Right forelimb (tissue), 1 donor: Measurements from ENCODE around the gene FBXW8.

ENCODE experiments used
- DNase-seq: peaks from one replicate; pipeline ENCODE4 v3.0.0-alpha.2; 2018

FBXW8 gene

DNA sequence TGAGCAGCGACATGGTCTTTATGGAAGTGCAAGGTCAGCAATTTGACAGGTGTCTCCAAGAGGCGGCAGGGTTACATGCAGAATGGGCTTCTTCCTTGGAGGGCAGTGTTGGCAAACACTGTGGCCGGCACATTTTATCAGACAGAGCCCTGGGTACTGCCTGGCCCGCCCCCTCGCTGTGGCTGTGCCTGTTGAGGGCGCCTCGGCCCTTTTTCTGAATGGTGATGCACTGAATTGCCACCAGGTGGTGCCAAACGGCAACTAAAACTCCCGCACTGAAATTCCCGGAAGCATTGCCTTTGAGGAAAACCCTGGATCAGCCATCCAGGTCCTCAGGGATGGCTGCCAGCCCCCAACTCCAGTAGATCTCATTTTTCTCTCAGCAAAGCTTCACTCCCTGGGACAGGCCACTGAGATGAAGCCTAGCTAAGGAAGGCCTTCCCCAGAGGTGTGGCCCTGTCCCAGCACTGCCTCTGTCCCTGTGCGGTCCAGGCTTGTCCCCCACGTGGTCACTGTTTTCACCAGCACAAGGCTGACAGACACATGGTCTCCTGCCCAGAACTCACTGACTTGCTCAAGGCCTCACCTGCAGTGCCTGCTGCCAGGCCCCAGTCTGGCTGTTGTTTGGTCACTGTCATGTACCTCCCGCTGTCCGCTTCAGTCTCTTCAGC is 114.9 kb downstream of the FBXW8 start:
- DNase-seq, result peak; percentile 84

DNA sequence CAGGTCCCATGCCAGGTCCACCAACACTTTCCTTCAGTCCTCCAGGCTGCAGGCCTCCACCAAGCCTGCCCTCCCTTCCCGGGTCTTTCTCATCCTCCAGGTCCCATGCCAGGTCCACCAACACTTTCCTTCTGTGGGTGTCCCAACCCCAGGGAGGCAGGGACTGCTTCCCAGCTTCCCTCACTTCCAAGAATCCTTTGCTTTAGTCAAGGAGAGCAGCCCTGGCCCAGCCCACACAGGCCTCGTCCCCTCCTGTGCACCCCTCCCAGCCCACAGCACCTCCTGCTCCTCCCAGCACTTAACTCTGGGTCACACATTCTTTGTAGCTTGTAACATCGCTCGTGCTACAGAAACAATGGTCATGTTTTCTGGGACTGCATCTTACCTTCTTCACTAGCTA is 115.6 kb downstream of the FBXW8 start:
- DNase-seq, result no peak

DNA sequence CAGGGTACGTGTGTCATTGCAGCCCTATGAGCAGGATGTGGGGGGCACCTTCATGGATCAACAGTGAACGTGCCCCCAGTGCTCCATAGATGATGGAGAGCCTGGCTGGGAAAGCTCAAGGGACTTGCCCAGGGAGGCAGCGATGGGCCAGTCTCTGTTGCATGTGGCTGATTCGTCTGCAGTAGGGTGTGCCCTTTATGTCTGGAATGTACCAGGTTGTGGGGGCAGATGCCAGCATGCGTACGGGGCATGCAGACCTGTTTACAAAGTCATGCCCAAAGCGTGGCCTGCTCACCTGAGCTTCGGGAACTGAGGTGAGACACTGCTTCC is 116.1 kb downstream of the FBXW8 start:
- no peak for DNase-seq

DNA sequence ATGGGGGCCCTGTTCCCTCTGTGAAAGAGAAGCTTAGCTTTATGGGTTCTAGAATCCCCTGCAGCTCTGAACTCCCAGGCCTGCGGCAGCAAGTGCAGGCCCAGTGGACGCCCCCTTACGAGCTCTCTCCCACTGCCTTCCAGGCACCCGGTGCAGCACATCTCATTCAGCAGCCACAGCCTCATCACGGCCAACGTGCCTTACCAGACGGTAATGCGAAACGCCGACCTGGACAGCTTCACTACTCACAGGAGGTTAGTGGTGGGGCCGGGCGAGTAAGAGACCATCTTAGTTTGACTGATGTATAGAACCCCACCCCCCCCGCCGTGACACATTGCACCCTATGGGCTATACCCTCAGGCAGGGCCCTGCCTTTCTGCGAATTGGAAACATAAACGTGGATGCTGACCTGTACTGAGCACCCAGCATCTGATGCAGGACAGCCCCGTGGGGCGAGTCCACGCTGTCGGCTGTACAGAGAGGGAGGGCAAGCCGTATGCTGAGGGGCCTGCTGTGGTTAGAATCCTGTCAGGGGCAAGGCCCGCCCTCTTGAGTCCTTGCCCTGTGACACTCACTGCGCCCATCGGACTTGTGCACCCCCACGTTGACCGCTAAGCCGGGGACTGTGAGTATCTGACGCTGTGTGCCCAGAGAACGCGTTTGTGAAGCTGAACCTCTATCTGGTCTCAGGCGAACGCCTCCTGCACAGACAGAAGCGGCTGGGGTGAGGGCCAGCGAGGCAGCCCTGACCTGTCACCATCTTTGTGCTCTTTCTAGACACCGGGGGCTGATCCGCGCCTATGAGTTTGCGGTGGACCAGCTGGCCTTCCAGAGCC is 116.7 kb downstream of the FBXW8 start:
- no peak for DNase-seq

DNA sequence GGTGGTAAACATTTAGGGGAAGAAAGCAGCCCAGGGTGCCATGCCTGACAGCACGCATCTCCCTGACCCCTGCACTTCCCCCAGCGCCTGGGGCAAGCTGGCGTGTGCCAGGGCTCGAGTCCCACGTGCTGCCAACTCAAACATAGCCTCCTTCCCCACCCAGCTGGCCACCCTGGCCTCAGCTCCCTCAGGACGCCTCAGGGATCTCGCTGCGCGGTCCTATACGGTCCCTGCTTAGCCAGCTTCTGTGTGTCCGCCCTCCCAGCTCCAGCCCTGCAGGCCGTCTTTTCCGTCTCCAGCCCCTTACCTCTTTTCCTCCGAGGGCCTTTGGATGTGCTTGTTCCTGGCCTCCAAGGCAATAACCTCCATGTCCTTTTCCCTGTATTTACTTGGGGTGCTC is 117.5 kb downstream of the FBXW8 start:
- DNase-seq, result peak; percentile 28

DNA sequence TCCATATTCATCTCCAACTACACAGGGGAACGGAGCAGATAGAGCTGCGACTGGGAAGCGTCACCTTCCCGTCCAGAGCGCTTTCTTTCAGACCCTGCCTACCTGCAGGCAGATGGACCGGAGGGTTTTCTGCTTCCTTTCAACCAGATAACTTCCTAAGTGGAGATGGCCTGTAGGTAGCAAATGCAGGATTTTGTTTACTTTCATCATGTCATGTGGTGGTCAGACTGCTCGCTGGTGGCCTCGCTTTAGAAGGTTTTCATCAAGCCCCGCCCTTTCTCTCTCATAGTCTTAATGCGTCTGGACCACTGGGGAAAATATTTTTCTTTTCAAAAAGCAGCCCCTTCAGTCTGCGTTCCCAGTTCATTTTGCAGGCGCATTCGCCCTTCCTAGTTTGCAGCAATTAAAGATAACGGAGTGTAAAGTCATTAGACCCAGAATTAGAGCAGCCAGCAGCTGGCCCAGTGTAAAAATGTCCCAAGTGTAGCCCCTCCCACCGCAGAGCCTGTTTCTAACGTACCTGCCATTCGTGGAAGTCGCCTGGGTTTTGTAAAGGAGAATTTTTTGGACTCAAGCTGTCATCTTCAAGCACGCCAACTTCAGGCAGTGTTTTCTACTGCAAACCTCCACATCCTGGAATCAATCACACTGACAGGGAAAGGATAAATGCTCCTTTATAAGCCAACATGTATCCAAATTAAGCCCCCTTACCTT is 119.6 kb downstream of the FBXW8 start:
- peak; percentile 26 for DNase-seq

DNA sequence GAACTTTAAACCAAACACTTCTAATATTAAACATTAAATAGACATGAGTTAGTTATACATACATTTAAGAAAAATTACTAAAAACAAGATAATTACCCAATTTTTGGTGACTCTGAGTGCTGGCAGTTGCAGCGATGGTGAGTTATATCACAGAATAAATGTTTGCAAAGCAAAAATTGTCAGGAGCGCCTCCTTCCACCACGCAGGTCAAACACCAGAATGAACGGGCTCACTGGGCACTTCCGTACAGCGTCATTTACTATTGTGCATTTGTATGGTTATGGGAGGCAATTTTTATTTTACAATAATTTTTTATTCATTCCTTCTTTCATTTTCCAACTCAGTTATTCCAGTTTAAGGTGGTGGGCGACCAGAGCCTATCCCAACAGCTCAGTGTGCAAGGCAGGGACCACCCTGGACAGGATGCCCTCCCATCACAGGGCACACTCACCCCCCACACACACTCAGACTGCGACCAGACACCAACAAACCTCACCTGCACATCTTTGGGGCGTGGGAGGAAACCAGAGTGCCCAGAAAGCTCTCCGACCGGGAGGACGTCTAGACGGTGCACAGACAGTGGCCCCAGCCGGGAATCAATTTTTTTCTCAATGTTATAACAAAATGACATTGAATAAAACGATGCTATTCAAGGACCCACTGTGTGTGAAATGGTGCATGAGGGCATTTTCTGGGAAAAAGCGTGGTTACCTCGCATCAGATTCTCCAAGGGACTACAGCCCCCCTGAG is 121.3 kb downstream of the FBXW8 start:
- DNase-seq, result peak; percentile 24

DNA sequence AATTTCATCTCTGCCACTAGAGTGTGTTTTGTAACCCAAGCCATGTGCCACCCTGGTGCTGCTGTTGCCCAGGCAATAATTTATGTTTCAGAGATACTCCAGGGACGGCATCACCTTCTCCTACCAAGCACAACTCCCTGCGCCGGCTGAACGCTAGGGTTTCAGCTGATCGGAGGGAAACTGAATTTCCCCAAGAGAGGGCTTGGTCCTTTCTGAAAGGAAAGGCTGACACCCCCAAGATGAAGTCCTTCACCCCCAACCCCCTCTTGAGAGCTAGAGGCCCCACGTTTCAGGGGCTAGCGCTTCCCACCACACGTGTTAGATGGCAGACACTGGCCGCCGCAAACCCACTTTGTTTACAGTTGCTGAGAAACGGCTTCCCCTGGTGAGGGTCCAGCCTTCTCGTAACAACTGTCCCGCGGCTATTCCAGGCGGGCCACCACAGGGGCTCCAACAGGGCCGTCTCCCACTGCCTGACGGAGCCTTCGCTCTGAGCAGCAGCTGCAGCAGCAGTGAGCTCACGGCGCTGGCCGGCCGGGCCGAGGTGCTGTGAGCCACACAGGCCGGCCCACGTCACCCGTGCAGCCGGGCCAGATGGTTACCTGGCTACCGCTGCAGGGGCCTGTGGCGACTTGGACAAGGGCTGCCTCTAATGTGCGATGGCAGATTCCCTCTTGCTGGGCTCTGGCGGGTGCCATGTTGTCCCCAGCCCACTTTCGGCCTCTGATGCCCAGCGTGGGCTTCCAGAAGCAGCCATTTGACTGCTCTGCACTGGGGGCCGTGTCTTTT is 122.0 kb downstream of the FBXW8 start:
- peak; percentile 68 for DNase-seq

DNA sequence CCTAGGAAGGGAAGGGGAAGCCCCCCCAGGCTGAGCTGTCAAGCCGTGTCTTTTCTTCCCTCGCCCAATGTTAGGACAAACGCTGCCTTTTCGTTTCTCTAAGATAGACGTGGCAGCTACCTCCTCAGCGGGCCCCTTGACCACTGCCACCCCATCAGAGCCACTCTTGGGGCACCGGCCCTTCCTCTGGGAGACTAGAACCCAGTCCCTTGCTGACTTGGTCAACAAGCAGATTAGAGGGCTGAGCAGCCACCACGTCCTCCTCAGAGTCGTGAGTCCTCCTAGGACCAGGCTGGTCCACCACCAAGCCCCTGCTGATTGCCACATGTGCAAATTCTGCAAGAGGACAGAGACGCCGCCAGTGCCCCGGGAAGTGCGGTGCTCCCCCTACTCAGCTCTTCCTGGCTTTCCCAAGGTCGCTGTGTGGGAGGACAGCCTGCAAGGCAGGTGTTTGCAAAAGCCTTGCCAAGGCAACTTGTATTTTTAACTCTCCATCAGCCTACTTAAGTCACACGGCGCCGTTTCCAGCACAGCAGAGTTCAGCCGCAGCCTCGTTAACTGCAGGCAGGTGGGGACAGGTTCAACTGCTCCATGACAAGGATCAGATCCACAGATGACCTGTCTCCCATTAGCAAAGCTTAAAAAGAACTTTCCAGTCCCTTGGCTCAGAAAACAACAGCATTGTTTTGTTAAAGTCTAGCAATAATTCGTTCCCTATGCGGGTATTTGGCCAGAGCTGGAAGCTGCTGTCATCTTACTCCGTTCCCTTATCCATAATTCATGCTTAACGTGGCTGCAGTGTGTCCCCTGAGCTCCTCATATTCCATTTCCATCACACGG is 122.9 kb downstream of the FBXW8 start:
- DNase-seq, result no peak

DNA sequence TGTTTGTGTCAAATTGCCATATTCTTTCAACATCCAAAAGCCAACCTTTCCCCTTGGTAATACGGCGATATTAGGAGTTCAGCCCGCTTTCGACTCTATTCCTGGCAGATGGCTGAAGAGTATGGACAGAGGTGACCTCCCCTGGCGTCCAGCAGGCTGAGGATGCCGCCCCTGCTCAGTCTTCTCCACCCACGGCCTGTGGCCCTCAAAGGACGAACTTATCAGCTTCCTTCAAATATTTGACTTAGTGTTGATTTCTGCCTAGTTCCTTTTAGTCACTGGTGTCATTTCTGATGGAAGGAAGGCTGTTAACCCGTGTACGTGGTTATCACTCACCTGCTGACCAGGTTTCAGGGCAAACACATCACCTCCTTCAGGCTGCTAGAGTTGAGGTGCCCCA is 123.5 kb downstream of the FBXW8 start:
- DNase-seq, result no peak

DNA sequence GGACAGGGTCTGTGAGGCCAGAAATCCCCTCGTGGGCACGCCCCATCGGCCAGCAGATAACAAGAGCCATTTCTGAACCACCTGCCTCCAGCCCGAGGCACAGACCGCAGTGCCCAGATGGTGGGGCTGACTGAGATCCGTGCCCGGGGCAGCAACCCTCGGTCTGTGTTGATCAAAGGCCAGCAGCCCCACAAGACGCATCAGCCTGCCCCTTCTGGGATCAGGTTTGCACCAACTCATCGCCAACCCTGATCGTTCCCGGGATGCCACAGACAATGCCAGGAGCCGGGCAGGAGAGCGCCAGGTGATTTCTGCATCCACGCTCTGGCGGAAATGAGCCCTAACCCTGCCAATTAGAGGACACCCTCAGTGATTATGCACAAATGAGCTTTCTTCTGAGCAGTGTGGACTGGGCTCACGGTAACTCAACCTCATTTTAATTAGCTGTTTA is 124.0 kb downstream of the FBXW8 start:
- DNase-seq, result no peak

DNA sequence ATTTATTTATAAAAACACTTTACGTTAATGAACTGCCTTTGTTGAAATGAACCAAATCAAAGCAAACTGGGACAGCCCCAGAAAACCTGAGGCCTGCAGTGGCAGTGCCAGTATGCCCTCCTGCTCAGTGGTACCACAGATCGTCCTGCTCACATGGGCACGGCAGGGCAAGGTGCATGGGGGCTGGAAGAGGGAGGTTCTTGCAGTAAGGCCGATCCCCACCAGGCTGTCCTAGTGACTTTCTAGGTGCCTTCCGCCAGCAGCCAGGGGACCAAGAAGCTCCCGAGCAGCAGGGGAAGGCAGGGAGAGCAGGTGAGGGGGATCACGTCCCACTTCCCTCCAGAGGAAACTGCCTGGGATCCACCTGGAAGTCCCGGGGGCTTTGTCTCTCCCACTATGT is 124.5 kb downstream of the FBXW8 start:
- DNase-seq, result no peak

DNA sequence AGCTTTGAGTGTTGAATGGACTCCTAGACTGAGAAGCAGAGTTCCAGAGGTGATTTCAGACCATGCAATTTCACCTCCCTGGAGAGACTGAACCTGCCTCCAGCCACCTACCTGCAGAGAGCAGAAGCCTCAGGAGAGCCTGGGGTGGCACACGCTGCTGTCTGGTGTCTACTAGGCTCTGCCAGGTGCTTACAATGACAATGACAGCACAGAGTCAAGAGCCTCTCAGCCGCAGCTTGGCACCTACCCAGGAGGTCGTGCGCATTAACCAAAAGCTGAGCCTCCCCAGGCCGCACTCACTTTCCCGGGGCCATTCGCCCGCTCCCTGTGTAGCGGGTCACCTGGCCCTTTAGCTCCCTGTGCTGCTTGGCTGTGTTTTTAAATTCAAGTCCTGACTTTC is 125.3 kb downstream of the FBXW8 start:
- no peak for DNase-seq

DNA sequence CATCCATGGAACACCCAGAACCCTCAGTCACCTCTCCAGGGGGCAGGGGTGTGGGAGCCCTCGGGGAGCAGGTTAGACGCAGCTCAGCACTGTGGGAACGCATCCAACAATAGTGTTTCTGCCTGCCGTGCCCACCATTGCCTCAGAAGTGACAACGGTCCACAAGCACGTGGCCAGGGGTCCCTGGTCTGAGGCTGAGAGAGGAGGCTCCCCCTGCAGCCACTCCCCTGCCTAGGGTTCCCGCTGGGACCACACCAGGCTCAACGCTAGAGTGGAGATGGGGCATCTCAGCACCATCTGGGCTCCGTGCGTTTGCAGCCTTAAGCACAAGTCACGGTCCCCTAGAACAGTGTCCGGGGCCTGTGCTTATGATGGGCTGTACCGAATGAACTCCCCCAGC is 125.8 kb downstream of the FBXW8 start:
- no peak for DNase-seq

DNA sequence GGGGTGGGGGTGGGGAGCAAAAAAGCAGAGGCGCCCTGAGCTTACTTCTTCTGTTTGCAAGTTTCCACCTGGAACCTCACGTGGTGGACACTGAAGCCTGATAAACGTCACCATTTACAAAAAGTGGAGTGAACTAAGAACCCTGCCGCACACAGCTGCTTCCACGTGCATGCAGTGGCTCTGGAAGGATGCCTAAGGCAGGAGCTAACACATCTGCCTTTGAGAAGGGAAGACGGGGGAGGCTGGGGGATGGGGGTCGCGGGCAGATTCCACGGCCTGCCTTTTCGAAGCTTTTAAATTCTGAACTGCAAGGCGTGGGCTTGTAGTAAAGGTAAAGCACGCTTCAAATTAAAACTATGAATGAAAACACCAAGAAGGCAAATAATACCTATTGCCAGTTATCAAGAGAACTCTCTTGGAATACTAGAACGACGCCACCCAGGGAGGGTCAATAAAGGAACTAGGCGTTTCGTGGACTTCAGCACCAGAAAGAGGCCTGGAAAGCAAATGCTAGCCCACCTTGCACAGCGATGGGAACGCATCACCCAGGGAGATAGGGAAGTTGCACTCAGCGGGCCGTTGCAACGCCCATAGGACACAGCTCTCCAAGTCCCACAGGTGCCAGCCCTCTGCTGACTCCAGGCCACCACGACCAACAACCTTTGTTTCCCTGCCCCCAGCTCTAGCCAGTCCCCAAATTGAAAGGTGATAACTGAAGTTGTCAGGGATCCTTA is 126.7 kb downstream of the FBXW8 start:
- DNase-seq, result peak; percentile 44

DNA sequence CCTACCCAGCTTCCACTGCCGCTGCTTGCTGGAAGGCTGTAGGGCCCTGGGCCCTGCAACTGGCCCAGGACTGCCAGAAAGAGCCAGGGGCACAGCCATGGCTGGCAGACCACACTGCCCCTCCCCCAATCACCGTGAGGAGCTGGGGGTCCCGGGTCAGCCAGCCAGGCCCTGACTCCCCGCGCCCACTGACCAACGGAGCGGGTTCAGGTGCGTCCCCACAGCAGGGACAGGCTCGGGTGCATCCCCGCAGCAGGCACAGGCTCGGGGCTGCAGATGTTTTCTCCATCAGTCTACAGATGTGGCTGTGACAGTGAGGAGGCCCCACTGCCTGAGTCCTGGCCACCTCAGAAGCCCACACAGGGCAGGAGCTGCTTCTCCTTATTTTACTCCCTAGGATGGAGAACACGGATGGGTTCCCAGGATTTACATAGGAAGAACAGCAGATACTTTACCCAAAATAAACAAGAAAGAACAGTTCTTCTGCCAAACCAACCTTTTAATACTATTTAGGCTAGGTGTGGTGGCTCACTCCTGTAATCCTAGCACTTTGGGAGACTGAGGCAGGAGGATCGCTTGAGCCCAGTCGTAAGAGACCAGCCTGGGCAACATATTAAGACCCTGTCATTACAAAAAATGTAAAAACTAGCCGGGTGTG is 127.4 kb downstream of the FBXW8 start:
- DNase-seq, result no peak

DNA sequence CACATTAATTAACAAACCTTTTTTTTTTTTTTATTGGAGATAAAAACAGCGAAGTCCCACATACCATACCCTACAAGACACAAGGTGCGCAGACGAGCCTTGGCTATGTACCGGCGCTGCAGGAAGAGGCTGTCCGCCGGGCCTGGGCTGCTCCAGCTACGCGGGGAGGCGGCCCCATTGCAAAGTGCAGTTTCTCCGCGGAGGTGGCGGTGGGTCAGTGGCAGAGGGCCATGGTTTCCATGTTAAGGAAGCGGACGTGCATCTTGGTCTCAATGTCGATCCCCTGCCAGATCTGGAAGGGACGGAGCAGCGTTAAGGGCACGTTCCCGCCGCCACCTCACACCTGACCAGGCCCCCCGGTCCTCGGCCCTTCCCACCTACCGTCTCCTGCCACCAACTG is 128.2 kb downstream of the FBXW8 start:
- DNase-seq, result no peak

DNA sequence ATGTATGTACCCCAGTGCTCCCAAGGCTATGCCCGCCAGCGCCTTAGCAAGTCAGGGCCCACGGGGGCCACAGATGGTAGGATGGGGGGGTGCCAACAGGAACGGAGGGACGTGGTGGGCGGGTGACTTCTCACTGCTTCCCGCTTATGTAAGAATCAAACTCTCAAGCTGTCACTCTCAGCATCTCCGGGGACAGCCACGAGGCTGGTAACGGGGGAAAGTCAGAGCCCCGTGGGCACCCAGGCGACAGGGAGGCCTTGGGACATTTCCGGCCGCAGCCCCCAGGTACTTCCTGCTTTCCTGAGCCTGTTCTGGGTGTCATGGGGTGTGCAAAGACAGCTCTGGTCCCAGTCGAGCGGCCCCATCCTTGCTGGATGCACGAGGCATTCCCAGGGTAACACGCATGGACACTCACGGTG is 129.2 kb downstream of the FBXW8 start:
- no peak for DNase-seq

DNA sequence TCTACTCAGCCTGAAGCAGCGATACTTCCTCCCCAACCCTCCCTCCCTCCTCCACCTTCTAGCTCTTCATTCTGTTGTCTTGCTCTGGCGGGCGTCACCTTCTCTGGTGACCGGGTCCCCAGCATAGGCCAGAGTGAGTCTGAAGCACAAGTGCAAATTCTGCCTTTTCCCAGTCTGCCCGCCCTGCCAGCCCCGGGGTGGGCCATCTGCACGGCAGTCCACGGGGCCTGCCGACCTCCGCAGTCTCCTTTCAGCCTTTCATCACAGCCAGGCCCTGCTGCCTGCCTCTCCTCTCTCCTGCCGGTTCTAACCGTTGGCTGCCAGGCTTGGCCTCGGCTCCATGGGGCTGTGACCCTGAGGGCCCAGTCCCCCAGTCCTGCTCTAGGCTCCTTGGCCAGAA is 129.7 kb downstream of the FBXW8 start:
- no peak for DNase-seq

DNA sequence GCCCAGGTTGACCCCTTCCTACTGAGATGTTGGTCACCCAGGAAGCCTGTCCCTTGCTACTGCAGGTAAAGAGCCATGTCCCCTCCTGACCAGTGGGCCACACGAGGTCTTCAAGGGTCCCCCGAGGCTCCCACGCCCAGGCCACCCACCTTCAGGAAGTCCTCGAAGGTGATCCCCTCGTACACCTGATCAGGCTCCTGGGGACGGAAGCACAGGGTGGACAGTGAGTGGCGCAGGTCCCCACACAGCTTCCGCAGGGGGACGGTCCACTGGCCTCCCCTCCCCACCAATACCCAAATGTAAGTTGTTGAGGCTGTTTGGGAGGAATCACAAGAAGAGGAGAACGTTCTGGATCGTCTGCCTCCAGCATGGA is 131.0 kb downstream of the FBXW8 start:
- no peak for DNase-seq
